Left renal cortex interstitium (tissue), 4 donors: Measurements from ENCODE around the gene CD248. TPM values are rescaled to one million over a fixed set of nuclear protein-coding genes. Genes with fewer than 3 reads are reported as not detected.

Experiments used
- DNase-seq, 4 donors: peaks; one replicate each; pipeline ENCODE4 v3.0.0-alpha.2; 2013; ENCODE audit warnings: low read depth in 4 of 4, low spot score in 2 of 4, missing footprints in 1 of 4
- polyA plus RNA-seq, 4 donors: library from polyadenylated mRNA; unstranded; fragments of 120-200 nt; gene quantifications; one replicate each; pipeline ENCODE4 v1.2.1, GENCODE V29; 2013; ENCODE audit not compliant: insufficient read length in 4 of 4

The CD248 gene
- polyA plus RNA-seq, 4 donors, result 56.9 to 102 (median 72.8) TPM

DNA sequence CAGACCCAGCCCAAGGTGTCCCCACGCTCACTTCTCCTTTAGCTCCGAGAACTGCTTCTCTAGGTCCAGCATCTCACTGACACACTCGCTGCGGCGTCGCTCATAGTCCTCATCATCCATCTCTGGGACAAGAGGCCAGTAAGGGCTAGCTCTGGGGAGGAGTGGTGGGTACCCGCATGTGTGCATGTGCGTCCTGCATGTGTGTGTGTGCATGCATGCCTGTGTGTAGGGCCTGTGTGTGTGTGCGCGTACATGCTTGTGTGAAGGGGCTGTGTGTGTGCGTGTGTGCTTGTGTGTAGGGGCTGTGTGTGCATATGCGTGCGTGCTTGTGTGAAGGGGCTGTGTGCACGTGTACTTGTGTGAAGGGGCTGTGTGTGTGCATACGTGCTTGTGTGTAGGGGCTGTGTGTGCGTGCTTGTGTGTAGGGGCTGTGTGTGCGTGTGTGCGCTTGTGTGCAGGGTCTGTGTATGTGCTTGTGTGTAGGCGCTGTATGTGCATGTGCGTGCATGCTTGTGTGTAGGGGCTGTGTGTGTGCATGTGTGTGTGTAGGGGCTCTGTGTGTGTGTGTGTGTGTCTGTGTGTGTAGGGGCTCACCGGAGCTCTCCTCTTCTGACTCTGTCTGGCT lies 24.8 kb upstream of the CD248 start:
- no peak for DNase-seq

GRCh38 chr11:66340596-66341501 lies 24.0 kb upstream of the CD248 start:
- no peak for DNase-seq

DNA sequence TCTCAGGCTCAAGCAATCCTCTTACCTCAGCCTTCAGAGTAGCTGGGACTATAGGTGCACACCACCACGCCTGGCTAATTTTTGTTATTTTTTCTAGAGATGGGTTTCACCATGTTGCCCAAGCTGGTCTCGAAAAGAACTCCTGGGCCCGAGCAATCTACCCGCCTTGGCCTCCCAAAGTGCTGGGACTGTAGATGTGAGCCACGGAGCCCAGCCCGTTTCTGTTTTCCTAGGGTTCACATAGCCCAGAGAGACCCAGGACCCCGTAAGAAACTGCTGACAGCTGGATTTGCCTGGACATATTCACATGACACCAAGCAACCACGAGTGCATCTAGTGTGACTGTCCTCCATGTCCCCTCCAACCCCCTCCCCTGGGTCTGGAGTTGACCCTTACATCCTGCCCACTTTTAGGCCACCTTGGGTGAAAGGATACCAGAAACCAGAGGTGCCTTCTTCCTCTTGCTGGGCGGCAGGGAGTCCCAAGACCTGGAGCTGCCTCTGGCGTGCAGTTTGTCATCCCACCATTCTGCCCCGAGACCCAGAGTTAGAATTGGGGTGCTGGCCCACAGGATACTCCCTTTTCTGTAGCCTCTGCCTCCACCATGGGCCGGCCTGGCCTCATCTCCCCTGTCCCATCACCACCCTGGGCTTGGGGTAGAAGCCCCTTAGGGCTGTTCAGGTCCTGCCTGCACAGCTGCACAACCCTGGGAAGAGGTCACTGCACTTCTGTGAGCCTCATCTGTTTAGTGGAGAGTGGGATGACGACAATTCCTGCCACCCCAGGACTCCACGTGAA lies 23.0 kb upstream of the CD248 start:
- DNase-seq, result no peak

DNA sequence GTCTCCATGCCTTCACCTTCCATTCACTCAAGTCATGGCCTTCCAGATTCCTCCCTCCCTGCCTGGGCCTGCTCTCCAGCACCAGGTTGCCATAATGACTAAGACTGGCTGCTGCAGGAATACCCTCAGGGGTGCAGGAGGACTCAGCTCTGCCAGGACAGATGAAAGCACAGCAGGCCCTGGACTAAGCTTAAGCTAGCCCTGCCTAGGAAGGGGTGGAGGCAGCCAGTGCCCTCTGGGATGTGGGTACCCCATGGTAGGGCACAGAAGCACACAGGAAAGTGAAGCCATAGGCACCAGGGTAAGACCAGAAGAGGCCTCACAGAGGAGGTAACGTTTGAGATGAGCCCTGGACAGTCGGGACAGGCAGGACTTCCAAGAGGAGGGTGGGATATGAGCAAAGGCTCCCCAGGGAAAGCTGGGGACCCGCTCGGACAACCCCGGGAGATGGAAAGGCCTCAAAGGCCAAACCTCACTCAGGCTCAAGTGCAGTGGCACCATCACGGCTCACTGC lies 22.4 kb upstream of the CD248 start:
- DNase-seq, result no peak

DNA sequence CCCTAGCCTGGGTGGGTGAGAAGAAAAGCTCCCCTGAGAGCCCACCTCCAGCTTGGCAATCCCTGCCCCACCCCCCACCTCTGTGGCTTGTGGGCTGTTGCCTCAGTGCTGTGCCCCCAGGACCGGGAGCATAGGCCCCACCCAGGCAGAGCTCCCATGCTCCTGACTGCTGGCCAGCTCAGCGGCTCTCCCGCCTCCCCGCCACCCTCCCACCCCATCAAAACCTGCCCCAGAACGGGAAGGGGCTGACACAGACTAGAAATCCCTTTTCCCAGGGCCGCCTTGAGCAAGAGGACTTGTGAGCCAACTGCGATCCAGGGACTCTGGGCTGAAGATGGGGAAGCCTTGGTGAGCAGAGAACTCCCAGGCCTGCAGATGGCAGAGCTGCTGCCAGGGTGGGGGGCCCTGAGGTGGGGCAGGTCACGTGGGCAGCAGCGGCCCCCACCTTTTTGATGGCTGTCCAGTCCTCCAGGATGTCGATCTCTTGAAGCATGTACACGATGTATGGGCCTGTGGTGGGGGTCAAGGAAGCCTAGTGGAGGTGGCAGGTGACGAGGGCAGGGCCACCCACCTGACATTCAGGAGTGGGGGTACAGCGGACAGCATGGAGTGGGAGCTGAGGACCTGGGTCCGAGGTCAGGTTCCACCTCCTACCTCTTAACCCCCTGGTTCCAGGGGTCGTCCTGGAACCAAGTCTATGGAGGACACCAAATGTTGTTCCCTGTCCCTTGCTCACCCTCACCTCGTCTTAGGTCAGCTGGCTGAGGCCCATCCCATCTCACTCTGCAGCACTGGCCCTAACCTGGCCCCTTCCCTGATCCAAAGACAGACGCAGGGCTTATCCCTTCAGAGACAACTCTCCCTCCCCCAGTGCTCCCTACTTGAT lies 21.7 kb upstream of the CD248 start:
- DNase-seq, result no peak

GRCh38 chr11:66337103-66337899 lies 20.5 kb upstream of the CD248 start:
- no peak for DNase-seq

GRCh38 chr11:66336234-66337102 lies 19.6 kb upstream of the CD248 start, which contains the start of gene RIN1:
RIN1 (minus strand) TSS chr11:66336434; CDS start chr11:66336402, 32 bp downstream.
- no peak for DNase-seq

GRCh38 chr11:66335531-66336233 lies 18.8 kb upstream of the CD248 start:
- no peak for DNase-seq

- DNase-seq, result no peak
These were observed 18.0 kb upstream of the CD248 start for GRCh38 chr11:66334605-66335442.

GRCh38 chr11:66333896-66334604 lies 17.2 kb upstream of the CD248 start:
- DNase-seq, result no peak

- no peak for DNase-seq
These were observed 16.5 kb upstream of the CD248 start for GRCh38 chr11:66333220-66333877.

DNA sequence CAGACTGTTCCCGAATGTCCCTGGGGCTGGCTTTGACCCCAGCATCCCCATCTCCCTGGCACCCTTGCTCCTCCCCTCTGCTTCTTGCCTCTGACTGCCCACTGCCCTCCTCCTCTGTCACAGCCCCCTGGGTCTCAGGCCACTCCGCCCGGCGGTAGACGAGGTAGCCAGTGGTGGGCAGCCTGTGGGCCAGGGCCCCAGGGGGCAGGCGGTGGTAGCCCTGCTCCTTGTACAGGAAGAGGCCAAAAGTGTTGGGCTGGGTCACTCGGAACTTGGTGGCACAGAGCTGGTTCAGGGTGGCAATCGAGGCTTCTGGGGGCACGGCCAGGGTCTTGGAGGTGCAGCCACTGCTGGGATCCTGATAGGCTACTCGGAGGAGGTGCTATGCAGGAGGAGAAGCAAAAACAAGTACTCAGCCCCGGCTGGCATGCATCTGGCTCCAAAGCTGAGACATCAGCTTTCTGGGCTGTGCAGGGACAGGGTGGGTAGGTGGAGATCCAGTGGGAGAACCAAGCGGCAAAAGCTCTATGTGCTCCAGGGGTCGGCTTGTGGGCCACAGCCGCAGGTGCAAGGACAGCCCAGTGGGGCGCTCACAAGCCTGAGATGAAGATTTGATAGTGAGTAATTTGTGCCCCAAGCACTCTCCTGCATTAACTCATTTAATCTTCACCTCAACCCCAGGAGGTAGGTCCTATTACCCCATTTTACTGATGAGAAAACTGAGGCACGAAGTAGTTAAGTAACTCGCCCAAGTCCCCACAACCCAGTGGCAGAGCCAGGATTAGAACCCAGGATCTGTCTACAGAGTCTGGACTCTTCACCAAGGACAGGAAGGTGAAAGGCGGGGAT lies 15.8 kb upstream of the CD248 start:
- DNase-seq, result no peak

- no peak for DNase-seq
These were observed 14.9 kb upstream of the CD248 start for GRCh38 chr11:66331542-66332370.

DNA sequence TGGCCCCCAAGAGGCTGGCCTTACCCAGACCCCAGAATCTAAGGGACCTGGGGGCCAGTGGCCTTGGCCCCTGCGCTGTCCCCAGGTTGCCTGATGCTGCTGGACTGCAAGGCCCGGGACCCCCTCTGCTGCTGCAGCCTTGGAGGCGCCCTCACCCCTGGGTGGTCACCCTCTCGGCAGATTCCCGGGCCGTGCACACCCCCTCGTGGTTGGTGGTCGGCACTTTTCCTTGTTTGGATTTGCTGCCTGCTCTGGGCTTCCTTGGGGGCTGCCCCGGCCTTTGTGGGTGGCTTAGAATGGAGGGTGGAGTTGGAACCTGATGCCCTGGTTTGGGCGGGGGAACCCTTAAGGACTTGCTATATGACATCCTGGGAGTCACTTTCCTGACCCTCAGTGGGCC lies 14.1 kb upstream of the CD248 start:
- DNase-seq, result no peak
